ENCODE data around the gene MAP3K10. TPM values are rescaled to one million over a fixed set of nuclear protein-coding genes. Genes with fewer than 3 reads are reported as not detected.

The MAP3K10 gene
- total RNA-seq, 1 donor from 2014 or later: 22.7 TPM

DNA sequence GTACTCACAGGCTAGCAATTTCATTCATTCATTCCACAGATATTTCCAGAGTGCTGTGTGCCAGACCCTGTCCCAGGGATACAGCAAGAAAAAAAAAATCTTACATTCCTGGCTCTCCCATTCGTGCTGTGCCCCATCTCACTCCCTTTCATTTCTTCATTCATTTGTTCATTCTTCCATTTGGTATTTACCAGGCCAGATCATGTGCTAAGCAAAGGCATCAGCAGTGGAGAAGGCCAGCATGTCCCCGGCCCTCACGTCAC, 2.3 kb downstream of the MAP3K10 start:
- no peaks in the 10 kb centered on the region for H3K9me3 Mint-ChIP-seq (ENCODE audit: low read depth)
- H3K36me3 Mint-ChIP-seq (ENCODE audit: low read depth): peaks cover 7% of the 10 kb centered on the region
- H3K4me1 Mint-ChIP-seq (ENCODE audit: low read depth): peaks cover 24% of the 10 kb centered on the region
- DNase-seq (ENCODE audit: low spot score): no peak
- TF ChIP-seq, protein P1, sequence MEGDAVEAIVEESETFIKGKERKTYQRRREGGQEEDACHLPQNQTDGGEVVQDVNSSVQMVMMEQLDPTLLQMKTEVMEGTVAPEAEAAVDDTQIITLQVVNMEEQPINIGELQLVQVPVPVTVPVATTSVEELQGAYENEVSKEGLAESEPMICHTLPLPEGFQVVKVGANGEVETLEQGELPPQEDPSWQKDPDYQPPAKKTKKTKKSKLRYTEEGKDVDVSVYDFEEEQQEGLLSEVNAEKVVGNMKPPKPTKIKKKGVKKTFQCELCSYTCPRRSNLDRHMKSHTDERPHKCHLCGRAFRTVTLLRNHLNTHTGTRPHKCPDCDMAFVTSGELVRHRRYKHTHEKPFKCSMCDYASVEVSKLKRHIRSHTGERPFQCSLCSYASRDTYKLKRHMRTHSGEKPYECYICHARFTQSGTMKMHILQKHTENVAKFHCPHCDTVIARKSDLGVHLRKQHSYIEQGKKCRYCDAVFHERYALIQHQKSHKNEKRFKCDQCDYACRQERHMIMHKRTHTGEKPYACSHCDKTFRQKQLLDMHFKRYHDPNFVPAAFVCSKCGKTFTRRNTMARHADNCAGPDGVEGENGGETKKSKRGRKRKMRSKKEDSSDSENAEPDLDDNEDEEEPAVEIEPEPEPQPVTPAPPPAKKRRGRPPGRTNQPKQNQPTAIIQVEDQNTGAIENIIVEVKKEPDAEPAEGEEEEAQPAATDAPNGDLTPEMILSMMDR (IDR thresholded peaks at IDR 0.05): no peak
- H3K27me3 Mint-ChIP-seq (ENCODE audit: low read depth): no peaks in the 10 kb centered on the region
- no peak overlapping the region for H3K27ac Mint-ChIP-seq (ENCODE audit: unreplicated experiment)
- no peak overlapping the region for H3K4me3 Mint-ChIP-seq (ENCODE audit: unreplicated experiment)

DNA sequence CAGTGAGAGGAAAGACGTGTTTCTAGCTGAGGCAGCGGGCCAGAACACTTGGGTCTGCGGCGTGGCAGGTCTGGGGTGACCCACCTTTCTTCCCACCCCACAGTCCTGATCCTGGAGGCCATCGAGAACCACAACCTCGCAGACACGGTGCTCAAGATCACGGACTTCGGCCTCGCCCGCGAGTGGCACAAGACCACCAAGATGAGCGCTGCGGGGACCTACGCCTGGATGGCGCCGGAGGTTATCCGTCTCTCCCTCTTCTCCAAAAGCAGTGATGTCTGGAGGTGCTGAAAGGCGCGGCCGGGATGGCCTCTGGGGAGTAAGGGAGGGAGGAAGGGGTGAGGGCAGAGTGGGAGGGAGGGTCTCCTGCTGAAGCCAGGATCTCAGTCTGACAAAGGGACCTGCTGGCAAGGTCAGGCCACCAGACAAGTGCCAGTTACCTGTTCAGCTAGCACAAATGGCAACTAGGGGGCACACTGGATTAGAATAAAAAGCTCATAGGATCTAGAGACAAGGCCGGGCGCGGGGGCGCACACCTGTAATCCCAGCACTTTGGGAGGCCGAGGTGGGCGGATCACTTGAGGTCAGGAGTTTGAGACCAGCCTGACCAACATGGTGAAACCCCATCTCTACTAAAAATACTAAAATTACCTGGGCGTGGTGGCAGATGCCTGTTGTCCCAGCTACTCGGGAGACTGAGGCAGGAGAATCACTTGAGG, 7.2 kb downstream of the MAP3K10 start:
- H3K9me3 Mint-ChIP-seq (ENCODE audit: low read depth): no peaks in the 10 kb centered on the region
- no peak overlapping the region for H3K4me3 Mint-ChIP-seq (ENCODE audit: unreplicated experiment)
- H3K36me3 Mint-ChIP-seq (ENCODE audit: low read depth): peaks cover 14% of the 10 kb centered on the region
- H3K4me1 Mint-ChIP-seq (ENCODE audit: low read depth): peaks cover 4% of the 10 kb centered on the region
- TF ChIP-seq, protein P1 (IDR thresholded peaks at IDR 0.05): no peak
- no peaks in the 10 kb centered on the region for H3K27me3 Mint-ChIP-seq (ENCODE audit: low read depth)
- no peak for DNase-seq (ENCODE audit: low spot score)
- H3K27ac Mint-ChIP-seq (ENCODE audit: unreplicated experiment): no peak overlapping the region

DNA sequence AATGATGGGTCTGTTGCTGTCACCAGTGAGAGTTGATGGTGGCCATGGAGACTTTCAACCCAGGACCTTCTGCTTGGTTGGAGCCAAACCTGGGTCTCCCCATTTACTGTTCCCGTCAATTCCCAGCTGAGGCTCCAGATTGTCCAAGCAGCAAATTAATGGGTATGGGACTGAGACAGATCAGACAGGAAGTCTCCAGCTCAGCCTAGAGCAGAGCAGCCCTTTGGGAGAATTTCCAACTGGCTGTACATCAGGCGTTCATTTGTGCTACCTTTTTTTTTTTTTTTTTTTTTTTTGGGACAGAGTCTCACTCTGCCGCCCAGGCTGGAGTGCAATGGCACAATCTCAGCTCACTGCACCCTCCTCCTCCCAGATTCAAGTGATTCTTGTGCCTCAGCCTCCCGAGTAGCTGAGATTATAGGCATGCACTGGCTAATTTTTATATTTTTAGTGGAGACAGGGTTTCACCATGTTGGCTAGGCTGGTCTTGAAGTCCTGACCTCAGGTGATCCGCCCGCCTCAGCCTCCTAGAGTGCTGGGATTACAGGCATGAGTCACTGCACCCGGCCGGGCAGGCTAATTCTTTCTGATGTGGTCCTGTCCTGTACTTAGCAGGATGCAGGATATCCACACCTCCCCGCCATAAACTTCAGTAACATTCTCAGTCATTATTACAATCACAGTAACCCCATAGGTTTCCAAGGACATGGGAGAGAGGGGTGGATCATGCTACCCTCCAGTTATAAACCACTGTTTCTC, 9.3 kb downstream of the MAP3K10 start:
- H3K4me3 Mint-ChIP-seq (ENCODE audit: unreplicated experiment): no peak overlapping the region
- TF ChIP-seq, protein P1 (IDR thresholded peaks at IDR 0.05): no peak
- peaks cover 20% of the 10 kb centered on the region for H3K36me3 Mint-ChIP-seq (ENCODE audit: low read depth)
- H3K4me1 Mint-ChIP-seq (ENCODE audit: low read depth): no peaks in the 10 kb centered on the region
- DNase-seq (ENCODE audit: low spot score): no peak
- no peaks in the 10 kb centered on the region for H3K27me3 Mint-ChIP-seq (ENCODE audit: low read depth)
- no peak overlapping the region for H3K27ac Mint-ChIP-seq (ENCODE audit: unreplicated experiment)
- H3K9me3 Mint-ChIP-seq (ENCODE audit: low read depth): no peaks in the 10 kb centered on the region

DNA sequence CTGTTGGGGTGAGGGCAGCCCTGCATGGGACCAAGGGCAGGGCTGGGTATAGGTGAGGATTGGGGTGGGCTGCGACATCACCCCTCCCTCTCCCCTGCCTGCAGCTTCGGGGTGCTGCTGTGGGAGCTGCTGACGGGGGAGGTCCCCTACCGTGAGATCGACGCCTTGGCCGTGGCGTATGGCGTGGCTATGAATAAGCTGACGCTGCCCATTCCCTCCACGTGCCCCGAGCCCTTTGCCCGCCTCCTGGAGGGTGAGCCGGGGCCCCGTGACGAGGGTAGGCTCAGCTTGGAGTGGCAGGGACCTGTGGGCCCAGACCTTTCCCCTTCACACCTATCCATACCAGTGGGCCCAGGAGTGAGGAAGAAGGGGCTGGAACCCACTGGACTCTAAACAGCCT, 13.2 kb downstream of the MAP3K10 start:
- DNase-seq (ENCODE audit: low spot score): no peak
- H3K9me3 Mint-ChIP-seq (ENCODE audit: low read depth): no peaks in the 10 kb centered on the region
- H3K27ac Mint-ChIP-seq (ENCODE audit: unreplicated experiment): no peak overlapping the region
- H3K4me3 Mint-ChIP-seq (ENCODE audit: unreplicated experiment): no peak overlapping the region
- no peaks in the 10 kb centered on the region for H3K4me1 Mint-ChIP-seq (ENCODE audit: low read depth)
- peaks cover 21% of the 10 kb centered on the region for H3K36me3 Mint-ChIP-seq (ENCODE audit: low read depth)
- no peaks in the 10 kb centered on the region for H3K27me3 Mint-ChIP-seq (ENCODE audit: low read depth)
- TF ChIP-seq, protein P1 (IDR thresholded peaks at IDR 0.05): no peak

DNA sequence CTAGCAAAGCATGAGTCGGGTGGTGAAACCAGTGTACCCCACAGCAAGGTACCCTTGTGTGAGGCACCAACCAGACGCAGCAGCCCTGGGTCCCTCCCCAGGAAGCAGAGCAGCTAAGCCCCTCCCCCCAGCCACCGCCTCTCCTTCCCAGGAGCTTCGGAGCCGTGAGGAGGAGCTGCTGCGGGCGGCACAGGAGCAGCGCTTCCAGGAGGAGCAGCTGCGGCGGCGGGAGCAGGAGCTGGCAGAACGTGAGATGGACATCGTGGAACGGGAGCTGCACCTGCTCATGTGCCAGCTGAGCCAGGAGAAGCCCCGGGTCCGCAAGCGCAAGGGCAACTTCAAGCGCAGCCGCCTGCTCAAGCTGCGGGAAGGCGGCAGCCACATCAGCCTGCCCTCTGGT, 14.5 kb downstream of the MAP3K10 start:
- peaks cover 30% of the 10 kb centered on the region for H3K36me3 Mint-ChIP-seq (ENCODE audit: low read depth)
- TF ChIP-seq, protein P1 (IDR thresholded peaks at IDR 0.05): no peak
- H3K27ac Mint-ChIP-seq (ENCODE audit: unreplicated experiment): no peak overlapping the region
- H3K4me1 Mint-ChIP-seq (ENCODE audit: low read depth): no peaks in the 10 kb centered on the region
- no peak for DNase-seq (ENCODE audit: low spot score)
- no peaks in the 10 kb centered on the region for H3K9me3 Mint-ChIP-seq (ENCODE audit: low read depth)
- H3K4me3 Mint-ChIP-seq (ENCODE audit: unreplicated experiment): no peak overlapping the region
- H3K27me3 Mint-ChIP-seq (ENCODE audit: low read depth): no peaks in the 10 kb centered on the region

Measured in chondrocyte (in vitro differentiated cells).